Measurements from ENCODE around the gene SIM2. TPM values are rescaled to one million over a fixed set of nuclear protein-coding genes. Genes with fewer than 3 reads are reported as not detected.

SIM2 gene
- total and polyA plus RNA-seq, 2 of the 13 experiments (the other 11 are each of a cell fraction or from before 2014, with no cell fraction given), result 0.36 to 0.53 TPM

- TF ChIP-seq, protein P1, sequence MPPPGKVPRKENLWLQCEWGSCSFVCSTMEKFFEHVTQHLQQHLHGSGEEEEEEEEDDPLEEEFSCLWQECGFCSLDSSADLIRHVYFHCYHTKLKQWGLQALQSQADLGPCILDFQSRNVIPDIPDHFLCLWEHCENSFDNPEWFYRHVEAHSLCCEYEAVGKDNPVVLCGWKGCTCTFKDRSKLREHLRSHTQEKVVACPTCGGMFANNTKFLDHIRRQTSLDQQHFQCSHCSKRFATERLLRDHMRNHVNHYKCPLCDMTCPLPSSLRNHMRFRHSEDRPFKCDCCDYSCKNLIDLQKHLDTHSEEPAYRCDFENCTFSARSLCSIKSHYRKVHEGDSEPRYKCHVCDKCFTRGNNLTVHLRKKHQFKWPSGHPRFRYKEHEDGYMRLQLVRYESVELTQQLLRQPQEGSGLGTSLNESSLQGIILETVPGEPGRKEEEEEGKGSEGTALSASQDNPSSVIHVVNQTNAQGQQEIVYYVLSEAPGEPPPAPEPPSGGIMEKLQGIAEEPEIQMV (CRISPR knock-in tag; IDR thresholded peaks at IDR 0.05; ENCODE audit: low read depth), result no peak
- TF ChIP-seq ZFX (CRISPR knock-in tag; IDR thresholded peaks at IDR 0.05; ENCODE audit: low read depth) (no peak), AGO1 (IDR thresholded peaks at IDR 0.05; ENCODE audit: low read depth, low read length, poor library complexity, severe bottlenecking) (no peak), KDM2A (CRISPR knock-in tag; IDR thresholded peaks at IDR 0.05; ENCODE audit: borderline replicate concordance, low read depth) (peak; percentile 46; the same call in 1 of the 2 replicates), ARID4A (CRISPR knock-in tag; IDR thresholded peaks at IDR 0.05; ENCODE audit: borderline replicate concordance) (peak; percentile 31; the same call in 1 of the 2 replicates), ZFY (CRISPR knock-in tag; IDR thresholded peaks at IDR 0.05) (peak; percentile 35; the same call in 1 of the 2 replicates), MAX (IDR thresholded peaks at IDR 0.05) (peak; percentile 73; the same call in 1 of the 2 replicates), RELA (CRISPR knock-in tag; IDR thresholded peaks at IDR 0.05) (no peak), ZSCAN21 (CRISPR knock-in tag; IDR thresholded peaks at IDR 0.05; ENCODE audit: borderline replicate concordance) (no peak), RFX5 (IDR thresholded peaks at IDR 0.05; ENCODE audit: low read depth, low read length) (no peak), ZBTB26 (CRISPR knock-in tag; IDR thresholded peaks at IDR 0.05; ENCODE audit: borderline replicate concordance) (no peak)
- TF ChIP-seq, protein P2, sequence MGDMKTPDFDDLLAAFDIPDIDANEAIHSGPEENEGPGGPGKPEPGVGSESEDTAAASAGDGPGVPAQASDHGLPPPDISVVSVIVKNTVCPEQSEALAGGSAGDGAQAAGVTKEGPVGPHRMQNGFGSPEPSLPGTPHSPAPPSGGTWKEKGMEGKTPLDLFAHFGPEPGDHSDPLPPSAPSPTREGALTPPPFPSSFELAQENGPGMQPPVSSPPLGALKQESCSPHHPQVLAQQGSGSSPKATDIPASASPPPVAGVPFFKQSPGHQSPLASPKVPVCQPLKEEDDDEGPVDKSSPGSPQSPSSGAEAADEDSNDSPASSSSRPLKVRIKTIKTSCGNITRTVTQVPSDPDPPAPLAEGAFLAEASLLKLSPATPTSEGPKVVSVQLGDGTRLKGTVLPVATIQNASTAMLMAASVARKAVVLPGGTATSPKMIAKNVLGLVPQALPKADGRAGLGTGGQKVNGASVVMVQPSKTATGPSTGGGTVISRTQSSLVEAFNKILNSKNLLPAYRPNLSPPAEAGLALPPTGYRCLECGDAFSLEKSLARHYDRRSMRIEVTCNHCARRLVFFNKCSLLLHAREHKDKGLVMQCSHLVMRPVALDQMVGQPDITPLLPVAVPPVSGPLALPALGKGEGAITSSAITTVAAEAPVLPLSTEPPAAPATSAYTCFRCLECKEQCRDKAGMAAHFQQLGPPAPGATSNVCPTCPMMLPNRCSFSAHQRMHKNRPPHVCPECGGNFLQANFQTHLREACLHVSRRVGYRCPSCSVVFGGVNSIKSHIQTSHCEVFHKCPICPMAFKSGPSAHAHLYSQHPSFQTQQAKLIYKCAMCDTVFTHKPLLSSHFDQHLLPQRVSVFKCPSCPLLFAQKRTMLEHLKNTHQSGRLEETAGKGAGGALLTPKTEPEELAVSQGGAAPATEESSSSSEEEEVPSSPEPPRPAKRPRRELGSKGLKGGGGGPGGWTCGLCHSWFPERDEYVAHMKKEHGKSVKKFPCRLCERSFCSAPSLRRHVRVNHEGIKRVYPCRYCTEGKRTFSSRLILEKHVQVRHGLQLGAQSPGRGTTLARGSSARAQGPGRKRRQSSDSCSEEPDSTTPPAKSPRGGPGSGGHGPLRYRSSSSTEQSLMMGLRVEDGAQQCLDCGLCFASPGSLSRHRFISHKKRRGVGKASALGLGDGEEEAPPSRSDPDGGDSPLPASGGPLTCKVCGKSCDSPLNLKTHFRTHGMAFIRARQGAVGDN (CRISPR knock-in tag; IDR thresholded peaks at IDR 0.05), result peak; percentile 66
These were observed 49.0 kb downstream of the SIM2 start (continued) for GRCh38 chr21:36747815-36748383.

Data from HepG2 (cell line).